Measurements from ENCODE around the gene BAAT. TPM values are rescaled to one million over a fixed set of nuclear protein-coding genes. Genes with fewer than 3 reads are reported as not detected.
"Not testable (repeated sequence)": the region's sequence is repeated elsewhere in the genome, so short reads cannot be mapped to it uniquely, and the experiment has no call there.

The BAAT gene
- 0.47 TPM for polyA plus RNA-seq (ENCODE audit: insufficient read length)
- long read RNA-seq, donor 1, result 0 reads
- long read RNA-seq, donor 2, partial matches to known transcripts, result 0 of 1 reads
- long read RNA-seq, donor 2, other reads (novel, unspliced or antisense), result 0 of 1 reads
- long read RNA-seq, donor 3, partial matches to known transcripts, result 15 of 21 reads
- long read RNA-seq, donor 3, other reads (novel, unspliced or antisense), result 6 of 21 reads
- long read RNA-seq, donor 4, result 0 reads
- long read RNA-seq, donor 5, result 0 reads
- long read RNA-seq, donor 6, partial matches to known transcripts, result 0 of 1 reads
- long read RNA-seq, donor 6, other reads (novel, unspliced or antisense), result 0 of 1 reads
- long read RNA-seq, donor 7, result 0 reads
- long read RNA-seq, donor 8, result 0 reads

- not testable (repeated sequence) for DNase-seq
Observed at GRCh38 chr9:101384873-101385536, at the start of gene BAAT. TSS of gene BAAT (minus strand) at chr9:101385006. CDS start at chr9:101371404, 13,602 bp downstream.

GRCh38 chr9:101433229-101433628 is 48.4 kb upstream of the BAAT start:
- no peak for DNase-seq

- DNase-seq, result no peak
Observed at GRCh38 chr9:101432740-101433139, 47.9 kb upstream of the BAAT start.

GRCh38 chr9:101432171-101432570 is 47.4 kb upstream of the BAAT start:
- no peak for DNase-seq

GRCh38 chr9:101429736-101430135 is 44.9 kb upstream of the BAAT start:
- DNase-seq, result no peak

- no peak for DNase-seq
Observed at GRCh38 chr9:101428909-101429308, 44.1 kb upstream of the BAAT start.

- no peak for DNase-seq
Observed at GRCh38 chr9:101427957-101428655, 43.3 kb upstream of the BAAT start.

DNA sequence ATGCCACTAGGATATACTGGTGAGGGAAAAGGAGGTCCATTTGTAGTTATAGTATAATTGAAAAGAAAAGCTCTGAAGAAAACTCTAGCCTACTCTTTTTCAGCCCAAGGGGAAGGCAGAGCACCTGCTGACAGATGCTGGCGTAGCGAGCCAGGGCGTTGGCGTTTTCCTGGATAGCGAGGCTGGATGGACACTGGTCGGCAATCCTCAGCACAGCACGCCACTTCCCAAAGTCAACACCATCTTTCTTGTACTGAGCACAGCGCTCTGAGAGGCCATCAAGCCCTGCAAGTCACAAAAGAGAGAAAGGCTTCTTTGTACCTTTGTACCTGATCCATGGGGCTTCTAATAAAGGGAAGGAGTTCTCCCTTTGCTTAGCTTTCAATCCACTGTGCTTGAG is 42.6 kb upstream of the BAAT start:
- no peak for DNase-seq

- DNase-seq, result no peak
Observed at GRCh38 chr9:101421653-101422065, 36.9 kb upstream of the BAAT start.

DNA sequence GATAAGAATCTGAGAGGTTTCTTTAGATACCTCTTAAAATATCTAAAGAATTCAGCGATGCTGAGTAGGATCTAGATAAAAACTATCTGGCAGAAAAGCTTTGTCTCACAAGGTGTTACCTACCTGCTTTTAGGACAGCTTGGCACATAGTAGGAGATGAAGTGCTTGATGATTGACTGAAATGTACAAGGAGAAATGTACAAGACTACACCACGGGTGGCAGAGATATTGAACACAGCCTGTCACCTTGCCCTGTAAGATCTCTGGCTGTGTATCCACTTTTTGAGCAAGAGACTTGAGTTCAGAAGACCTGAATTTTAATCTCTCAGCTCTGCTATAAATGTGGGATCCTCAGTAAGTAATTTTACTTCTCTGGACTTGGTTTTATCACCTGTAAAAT is 35.1 kb upstream of the BAAT start:
- DNase-seq, result no peak

DNA sequence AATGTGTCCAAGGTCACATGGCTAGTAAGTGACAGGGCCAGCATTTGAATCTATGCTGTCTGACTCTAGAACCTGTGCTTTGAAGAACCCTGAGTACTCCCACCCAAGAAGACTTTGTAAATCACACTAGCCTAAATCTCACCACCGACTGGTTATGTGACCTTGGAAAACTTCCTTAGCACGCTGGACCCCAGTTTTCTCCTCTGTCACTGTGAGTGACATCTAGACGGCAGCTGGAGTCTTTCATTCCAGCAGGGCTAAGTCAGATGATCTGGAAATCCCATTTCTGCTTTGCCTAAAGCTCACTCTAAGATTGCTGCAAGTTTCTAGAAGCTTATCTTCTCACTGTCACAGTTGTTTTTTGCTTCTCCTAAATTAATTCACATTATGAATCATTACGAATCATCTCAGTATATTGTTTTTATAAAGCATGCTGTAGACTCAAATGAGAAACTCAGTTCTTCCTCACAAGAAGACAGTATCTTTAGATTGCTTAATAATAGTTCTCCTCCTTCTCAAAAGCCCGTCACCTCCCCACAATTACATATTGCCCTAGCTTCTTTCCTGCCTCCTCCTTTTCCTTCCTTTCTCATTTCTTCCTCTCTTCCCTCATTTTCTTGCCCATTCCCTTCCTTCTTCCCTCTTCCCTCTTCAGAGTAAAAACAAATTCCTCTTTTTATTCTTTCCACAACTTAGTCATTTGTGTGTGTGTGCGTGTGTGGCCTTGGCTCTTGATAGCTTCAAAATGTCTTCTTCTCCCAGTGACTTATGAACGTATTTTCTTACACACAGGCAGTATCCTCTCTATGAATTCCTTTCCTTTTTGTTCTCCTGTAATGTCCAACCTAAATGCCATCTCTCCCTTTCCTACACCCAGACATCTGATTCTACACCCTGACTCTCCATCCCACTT is 34.0 kb upstream of the BAAT start:
- no peak for DNase-seq

GRCh38 chr9:101417977-101418376 is 33.2 kb upstream of the BAAT start:
- DNase-seq, result no peak

- no peak for DNase-seq
Observed at GRCh38 chr9:101417389-101417788, 32.6 kb upstream of the BAAT start.

GRCh38 chr9:101415578-101415977 is 30.8 kb upstream of the BAAT start:
- DNase-seq, result no peak

DNA sequence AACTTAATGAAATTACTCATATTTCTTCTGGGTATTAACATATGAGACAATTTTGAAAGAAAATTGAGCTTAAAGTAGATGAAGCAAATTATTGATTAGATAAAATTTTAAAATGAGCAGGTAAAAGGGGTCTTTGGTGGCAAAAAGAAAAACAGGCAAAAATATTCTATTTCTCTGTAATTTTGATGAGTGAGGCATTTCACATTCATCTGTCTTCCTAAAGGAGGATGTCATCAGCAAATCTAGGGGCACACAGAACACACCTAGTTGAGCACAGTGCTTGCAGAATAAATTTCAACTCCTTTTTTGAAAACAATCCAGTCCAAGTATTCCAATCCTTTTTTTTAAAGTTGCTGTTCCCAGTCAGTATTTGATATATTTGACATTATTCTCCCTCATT is 30.0 kb upstream of the BAAT start:
- no peak for DNase-seq

- no peak for DNase-seq
Observed at GRCh38 chr9:101409079-101409477, 24.3 kb upstream of the BAAT start.

- DNase-seq, result no peak
Observed at GRCh38 chr9:101408374-101409078, 23.7 kb upstream of the BAAT start.

DNA sequence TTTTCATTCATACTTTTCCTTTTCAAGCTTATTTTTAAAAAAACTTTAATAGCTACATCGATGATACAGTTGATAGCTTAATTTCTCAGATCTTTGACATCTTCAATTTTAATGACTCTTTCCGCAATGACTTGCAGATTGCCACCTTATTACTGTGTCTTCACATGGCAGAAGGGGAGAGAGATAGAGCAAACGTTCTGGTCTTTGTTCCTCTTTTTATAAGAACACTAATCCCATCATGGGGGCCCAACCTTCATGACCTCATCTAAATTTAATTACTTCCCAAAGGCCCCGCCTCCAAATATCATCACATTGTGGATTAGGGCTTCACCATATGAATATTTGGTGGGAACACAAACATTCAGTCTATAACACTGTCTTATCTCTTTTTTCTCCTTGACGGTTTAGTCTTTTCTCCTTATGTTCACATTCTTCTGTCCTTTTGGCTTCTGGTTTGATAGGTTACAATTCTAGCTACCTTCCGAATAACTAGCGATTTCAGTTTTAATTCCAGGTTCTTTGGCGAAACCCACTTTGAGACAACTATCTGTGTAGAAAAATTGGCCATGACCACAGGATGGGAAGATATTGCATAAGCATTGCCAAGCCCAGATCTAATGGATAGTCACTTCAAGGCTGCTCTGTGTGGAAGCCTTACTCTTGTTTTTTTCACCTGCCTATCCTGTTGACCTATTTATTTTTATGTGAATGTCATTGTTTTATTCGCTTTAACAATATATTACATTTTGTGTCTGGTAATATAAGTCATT is 18.9 kb upstream of the BAAT start:
- DNase-seq, result no peak

DNA sequence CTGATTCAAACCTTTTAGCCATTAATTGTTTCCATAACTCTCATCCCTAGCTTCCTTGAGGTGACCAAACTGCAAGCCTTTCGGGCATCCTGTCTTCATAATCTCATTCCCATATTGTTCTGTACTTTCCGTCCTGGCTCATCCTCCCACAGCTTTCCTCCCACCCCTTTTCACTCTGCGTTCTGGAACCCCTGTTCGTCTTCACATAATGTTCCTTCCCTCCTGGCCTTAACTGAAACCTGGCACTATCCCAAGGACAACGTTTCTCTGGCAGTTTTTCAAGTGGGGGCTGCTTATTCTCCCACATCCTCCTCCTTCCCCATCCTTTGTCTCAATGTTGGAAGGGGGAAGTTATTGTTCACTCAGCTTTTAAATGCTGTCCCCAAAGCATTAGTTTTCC is 15.3 kb upstream of the BAAT start:
- no peak for DNase-seq

DNA sequence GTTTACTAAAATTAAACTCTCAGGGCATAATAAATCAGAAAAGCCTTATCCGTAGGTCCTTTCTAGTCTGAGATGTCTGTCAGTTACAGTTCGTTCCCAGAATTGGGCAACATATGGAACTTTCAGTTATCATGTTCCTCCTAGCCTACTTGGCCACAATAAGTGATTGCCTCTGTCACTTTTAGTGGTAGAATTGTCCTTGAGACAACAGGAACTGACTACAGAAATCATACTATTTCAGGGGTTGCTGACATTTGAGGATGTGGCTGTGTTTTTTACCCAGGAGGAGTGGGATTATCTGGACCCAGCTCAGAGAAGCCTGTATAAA is 14.8 kb upstream of the BAAT start:
- no peak for DNase-seq
